Left ventricle myocardium inferior (tissue), 1 donor: ENCODE measurements around the gene EXTL1. TPM values are rescaled to one million over a fixed set of nuclear protein-coding genes. Genes with fewer than 3 reads are reported as not detected.

ENCODE experiments used
- DNase-seq: peaks from one replicate; pipeline ENCODE4 v3.0.0-alpha.2; 2020
- H3K27ac ChIP-seq: fragments of 200-600 bp; replicated peaks from 2 replicates; pipeline ENCODE4 v1.8.0; 2021
- H3K27me3 ChIP-seq: fragments of 200-600 bp; 2 replicates; pipeline ENCODE4 v1.8.0; 2021; ENCODE audit warnings: low read depth
- H3K36me3 ChIP-seq: fragments of 200-600 bp; 2 replicates; pipeline ENCODE4 v1.8.0; 2021
- H3K4me1 ChIP-seq: fragments of 200-600 bp; 2 replicates; pipeline ENCODE4 v1.8.0; 2021
- H3K4me3 ChIP-seq: fragments of 200-600 bp; 2 replicates; pipeline ENCODE4 v1.8.0; 2021; ENCODE audit warnings: mild to moderate bottlenecking, moderate library complexity
- H3K9me3 ChIP-seq: fragments of 200-600 bp; replicated peaks from 2 replicates; pipeline ENCODE4 v1.8.0; 2021
- intact Hi-C: fragments of 100-400 bp; cut with micrococcal nuclease; formaldehyde crosslinking; loops from one replicate; pipeline ENCODE4 v1.11.0; 2022
- total RNA-seq: library from RNA; stranded (reverse); fragmentation: NEBNext Ultra II Directional; extraction: Animal tissue kit (Norgen Biotek cat#: 25700); gene quantifications from one replicate; pipeline ENCODE4 v1.2.1, GENCODE V29; 2021
- TF ChIP-seq, protein P1 (sequence below): fragments of 200-600 bp; IDR thresholded peaks from 2 replicates; pipeline ENCODE4 v1.8.0; 2021; ENCODE audit warnings: antibody characterized with exemption, mild to moderate bottlenecking, borderline replicate concordance
- donor health status: DM: no; HTN: yes; CAD: no; lungs with severe emphysema.

Gene EXTL1
- total RNA-seq, 1 donor from 2014 or later: 11.3 TPM

DNA sequence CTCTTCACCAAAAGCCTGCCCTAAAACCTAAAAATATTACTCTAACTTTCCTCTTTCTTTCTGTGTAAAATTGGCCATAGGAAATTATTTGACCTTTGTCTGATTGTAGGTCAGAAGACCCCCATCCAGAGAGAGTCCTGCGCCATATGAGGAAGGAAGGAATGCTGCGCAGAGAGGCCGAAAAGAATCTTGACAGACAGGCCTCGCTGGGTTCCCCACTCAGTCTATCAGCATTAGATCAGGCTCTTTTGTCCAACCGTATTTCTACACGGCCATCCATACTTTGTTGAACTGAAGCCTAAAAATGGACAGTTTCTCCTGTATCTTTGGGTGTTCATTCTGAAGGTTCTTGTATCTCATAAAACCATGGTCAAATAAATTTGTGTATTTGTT is 28.7 kb downstream of the EXTL1 start:
- intact Hi-C loops: no loop called here
- Histone ChIP-seq H3K9me3 (no peaks in the 10 kb centered on the region), H3K36me3 (peaks cover 33% of the 10 kb centered on the region), H3K4me3 (no peak overlapping the region), H3K27me3 (peaks cover 72% of the 10 kb centered on the region), H3K27ac (peak overlapping the region; percentile 74), H3K4me1 (peaks cover 59% of the 10 kb centered on the region)
- TF ChIP-seq, protein P1, sequence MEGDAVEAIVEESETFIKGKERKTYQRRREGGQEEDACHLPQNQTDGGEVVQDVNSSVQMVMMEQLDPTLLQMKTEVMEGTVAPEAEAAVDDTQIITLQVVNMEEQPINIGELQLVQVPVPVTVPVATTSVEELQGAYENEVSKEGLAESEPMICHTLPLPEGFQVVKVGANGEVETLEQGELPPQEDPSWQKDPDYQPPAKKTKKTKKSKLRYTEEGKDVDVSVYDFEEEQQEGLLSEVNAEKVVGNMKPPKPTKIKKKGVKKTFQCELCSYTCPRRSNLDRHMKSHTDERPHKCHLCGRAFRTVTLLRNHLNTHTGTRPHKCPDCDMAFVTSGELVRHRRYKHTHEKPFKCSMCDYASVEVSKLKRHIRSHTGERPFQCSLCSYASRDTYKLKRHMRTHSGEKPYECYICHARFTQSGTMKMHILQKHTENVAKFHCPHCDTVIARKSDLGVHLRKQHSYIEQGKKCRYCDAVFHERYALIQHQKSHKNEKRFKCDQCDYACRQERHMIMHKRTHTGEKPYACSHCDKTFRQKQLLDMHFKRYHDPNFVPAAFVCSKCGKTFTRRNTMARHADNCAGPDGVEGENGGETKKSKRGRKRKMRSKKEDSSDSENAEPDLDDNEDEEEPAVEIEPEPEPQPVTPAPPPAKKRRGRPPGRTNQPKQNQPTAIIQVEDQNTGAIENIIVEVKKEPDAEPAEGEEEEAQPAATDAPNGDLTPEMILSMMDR: no peak
- no peak for DNase-seq

DNA sequence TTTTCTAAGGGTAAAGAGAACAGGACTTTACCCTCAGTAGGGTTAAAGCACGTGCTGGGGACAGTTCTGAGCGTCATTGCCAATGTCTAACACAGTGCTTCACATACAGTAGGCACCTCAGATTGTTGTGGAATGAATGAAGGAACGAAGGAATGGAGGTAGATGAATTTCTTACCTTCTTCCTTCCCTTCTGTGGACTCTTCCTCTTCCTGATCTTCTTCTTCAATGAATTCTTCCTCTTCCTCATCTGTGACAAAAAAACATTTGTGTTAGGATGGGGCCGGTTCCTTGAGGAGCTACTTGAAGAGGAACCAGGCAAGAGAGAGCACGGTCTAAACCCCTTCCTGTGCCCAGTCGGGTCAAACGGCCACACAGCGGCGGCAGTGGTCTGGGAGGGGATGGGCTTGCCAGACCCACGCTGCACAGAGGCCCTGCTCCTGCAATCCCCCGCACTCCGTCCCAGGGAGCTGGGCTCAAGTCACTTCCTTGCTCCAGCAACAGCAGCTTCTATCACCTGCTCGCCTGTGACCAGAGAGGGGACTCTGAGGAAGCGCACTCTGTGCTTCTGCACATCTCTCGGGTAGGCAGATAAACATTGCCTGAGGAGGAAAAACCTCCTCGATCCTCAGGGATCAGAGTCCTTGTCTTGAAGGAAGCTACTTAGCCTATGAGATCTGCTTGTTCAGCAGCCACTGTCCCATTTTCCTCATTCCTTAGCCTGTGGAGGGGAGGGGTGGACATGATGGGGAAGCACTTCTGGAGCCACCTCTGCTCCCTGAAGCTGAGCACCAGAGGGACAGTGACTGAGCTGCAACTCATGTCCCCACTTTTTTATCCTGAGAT is 32.4 kb downstream of the EXTL1 start:
- H3K9me3 ChIP-seq: no peaks in the 10 kb centered on the region
- intact Hi-C loops: no loop called here
- peaks cover 66% of the 10 kb centered on the region for H3K36me3 ChIP-seq
- peak overlapping the region; percentile 39 for H3K27ac ChIP-seq
- no peak for DNase-seq
- H3K27me3 ChIP-seq: peaks cover 38% of the 10 kb centered on the region
- TF ChIP-seq, protein P1: no peak
- peaks cover 66% of the 10 kb centered on the region for H3K4me1 ChIP-seq
- no peak overlapping the region for H3K4me3 ChIP-seq

DNA sequence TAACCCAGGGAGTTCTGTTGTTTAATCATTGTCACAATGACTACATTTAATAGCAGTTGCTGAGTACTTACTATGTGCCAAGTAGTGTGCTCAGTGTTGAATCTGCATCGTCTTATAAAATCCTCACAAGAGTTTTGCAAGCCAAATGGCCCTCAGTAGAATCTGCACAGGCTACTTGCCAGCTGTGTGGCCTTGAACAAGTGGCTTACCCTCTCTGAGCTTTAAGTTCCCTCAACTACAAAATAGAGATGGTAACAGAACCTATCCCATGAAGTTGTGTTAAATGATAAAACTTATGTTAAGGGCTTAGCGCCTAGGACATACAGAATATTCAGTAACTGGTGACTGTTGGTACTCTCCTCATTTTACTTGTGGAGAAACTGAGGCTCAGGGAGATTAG is 33.5 kb downstream of the EXTL1 start:
- intact Hi-C loops: no loop called here
- no peaks in the 10 kb centered on the region for H3K9me3 ChIP-seq
- H3K4me3 ChIP-seq: no peak overlapping the region
- peak overlapping the region; percentile 39 for H3K27ac ChIP-seq
- DNase-seq: no peak
- H3K36me3 ChIP-seq: peaks cover 74% of the 10 kb centered on the region
- H3K27me3 ChIP-seq: peaks cover 27% of the 10 kb centered on the region
- peaks cover 74% of the 10 kb centered on the region for H3K4me1 ChIP-seq
- TF ChIP-seq, protein P1: no peak

DNA sequence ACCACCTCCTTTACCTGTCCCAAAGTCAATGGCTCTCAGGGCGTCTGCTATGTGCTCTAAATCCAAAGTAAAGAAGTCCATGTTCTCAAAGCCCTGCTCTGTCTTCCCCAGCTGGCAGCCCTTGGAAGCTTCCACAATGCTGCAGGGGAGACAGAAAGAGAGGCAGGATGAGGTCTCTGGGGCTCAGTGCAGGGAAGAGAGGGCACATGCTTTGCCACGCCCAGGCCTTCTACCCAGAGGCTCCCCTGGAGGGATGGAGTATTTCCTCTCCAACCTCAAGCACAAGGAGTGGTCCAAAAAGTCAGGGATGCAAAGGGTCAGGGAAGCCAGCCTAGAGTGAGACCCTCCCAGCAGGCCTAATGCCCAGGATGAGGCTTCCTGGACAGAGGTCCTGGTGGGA is 35.6 kb downstream of the EXTL1 start:
- intact Hi-C loops: no loop called here
- peaks cover 23% of the 10 kb centered on the region for H3K27me3 ChIP-seq
- no peaks in the 10 kb centered on the region for H3K9me3 ChIP-seq
- TF ChIP-seq, protein P1: no peak
- H3K27ac ChIP-seq: no peak overlapping the region
- H3K4me3 ChIP-seq: no peak overlapping the region
- H3K4me1 ChIP-seq: peaks cover 83% of the 10 kb centered on the region
- peaks cover 85% of the 10 kb centered on the region for H3K36me3 ChIP-seq
- no peak for DNase-seq

DNA sequence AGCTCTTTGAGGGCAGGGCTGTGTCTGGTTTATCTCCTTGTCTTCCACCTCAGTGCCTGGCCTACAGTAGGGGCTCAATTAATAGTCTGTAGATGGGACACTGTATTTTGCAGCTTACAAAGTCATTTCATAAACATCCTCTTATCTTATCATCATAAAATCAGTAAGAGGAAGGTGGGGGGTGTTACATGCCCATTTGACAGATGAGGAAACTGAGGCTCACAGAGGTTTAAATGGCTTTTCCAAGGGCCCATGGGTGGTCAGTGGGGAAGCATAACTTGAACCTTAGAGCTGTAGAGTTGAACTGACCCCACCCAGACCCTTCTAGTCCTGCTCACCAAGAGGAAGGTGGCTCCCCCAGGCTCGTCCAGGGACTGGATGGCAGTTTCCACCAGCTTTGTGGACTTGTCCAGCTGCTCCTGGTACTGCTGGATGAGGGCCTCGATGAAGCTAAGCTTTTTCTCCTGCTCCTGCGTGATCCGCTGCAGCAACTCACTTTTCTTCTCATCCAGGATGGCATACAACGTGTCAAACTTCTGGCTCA is 36.5 kb downstream of the EXTL1 start:
- peaks cover 82% of the 10 kb centered on the region for H3K36me3 ChIP-seq
- no peak overlapping the region for H3K27ac ChIP-seq
- TF ChIP-seq, protein P1: no peak
- intact Hi-C loops: no loop called here
- no peak for DNase-seq
- H3K4me1 ChIP-seq: peaks cover 73% of the 10 kb centered on the region
- H3K27me3 ChIP-seq: peaks cover 16% of the 10 kb centered on the region
- H3K4me3 ChIP-seq: no peak overlapping the region
- no peaks in the 10 kb centered on the region for H3K9me3 ChIP-seq
